ENCODE results near the gene MR1.

DNA sequence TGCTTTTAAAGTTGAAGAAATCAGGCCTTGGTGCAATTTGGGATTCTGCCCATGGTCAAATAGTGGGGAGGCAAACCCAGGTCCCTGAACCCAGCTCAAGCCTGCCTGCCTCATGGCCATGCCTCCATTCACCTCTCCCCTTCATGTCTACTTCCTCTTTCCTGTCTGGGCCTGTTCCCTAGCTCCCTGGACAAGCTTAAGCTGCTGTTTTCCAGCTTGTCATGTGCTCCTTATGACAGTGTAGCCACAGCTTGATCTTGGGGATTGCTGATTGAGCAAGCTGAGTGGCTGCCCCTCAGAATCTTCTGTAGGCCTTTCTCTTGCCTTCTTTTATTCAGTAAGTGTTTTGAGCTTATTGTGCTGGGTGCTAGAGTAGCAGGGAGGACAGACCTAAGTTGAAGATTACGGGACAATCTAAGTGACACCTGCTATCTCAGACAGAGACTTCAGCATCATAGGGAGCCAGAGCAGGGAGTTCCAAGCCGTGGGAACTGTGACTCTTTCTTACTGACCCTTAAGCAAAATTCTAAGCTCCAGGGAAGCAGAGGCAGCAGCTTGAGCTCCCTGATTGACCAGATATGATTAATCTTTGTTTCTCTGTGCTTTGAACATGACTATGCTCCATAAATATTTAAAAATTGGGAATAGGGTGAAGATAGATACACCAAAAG is 520 bp upstream of the MR1 start:
- TF ChIP-seq, protein P1, sequence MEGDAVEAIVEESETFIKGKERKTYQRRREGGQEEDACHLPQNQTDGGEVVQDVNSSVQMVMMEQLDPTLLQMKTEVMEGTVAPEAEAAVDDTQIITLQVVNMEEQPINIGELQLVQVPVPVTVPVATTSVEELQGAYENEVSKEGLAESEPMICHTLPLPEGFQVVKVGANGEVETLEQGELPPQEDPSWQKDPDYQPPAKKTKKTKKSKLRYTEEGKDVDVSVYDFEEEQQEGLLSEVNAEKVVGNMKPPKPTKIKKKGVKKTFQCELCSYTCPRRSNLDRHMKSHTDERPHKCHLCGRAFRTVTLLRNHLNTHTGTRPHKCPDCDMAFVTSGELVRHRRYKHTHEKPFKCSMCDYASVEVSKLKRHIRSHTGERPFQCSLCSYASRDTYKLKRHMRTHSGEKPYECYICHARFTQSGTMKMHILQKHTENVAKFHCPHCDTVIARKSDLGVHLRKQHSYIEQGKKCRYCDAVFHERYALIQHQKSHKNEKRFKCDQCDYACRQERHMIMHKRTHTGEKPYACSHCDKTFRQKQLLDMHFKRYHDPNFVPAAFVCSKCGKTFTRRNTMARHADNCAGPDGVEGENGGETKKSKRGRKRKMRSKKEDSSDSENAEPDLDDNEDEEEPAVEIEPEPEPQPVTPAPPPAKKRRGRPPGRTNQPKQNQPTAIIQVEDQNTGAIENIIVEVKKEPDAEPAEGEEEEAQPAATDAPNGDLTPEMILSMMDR (IDR thresholded peaks at IDR 0.05), result no peak
- no peak for TF ChIP-seq POLR2A (IDR thresholded peaks at IDR 0.05)
